NT2/D1 (cell line): ENCODE results near the gene SRCAP.

Experiments used
- SUZ12 ChIP-seq: IDR thresholded peaks from 2 replicates; pipeline ENCODE4 v1.6.1; 2011; ENCODE audit not compliant: insufficient read length, insufficient read depth; ENCODE audit errors: extremely low read depth
- YY1 ChIP-seq: IDR thresholded peaks from 2 replicates; pipeline ENCODE4 v1.6.1; 2011; ENCODE audit not compliant: insufficient read length, insufficient read depth
- ZNF274 ChIP-seq: IDR thresholded peaks from 2 replicates; pipeline ENCODE4 v1.6.1; 2011; ENCODE audit warnings: mild to moderate bottlenecking, low read depth, low read length

DNA sequence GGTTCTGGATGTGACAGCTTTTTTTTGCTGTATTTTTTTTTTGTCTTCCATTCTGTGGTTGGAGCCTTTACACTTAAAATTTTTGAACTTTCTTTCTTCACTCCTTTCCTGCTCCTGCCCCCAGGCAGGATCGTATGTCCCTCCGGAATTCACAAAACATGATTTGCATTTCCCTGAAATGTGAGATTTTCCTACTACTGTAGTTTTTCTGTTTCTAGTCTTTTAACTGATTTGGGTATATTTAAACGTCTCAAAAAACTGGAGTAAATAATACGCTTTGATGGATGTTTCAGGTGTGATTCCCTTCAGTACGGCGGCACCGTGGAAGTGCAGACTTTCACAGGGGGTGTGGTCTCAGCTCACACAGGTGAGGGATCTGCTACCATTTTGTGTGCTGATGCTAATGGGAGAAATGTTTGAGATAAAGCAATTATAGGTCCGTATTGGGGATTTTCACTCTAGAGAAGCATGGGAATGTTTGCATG is 686 bp downstream of the SRCAP start:
- no peak for TF ChIP-seq YY1
- no peak for TF ChIP-seq ZNF274
- no peak for TF ChIP-seq SUZ12
